GM19043 (cell line): ENCODE results near the gene SMIM29.

Experiments used
- ATAC-seq: cut with Tn5 transposase; IDR thresholded peaks from one replicate; pipeline ENCODE4 v1.9.1; 2021; ENCODE audit warnings: low read depth; ENCODE audit not compliant: unreplicated experiment

SMIM29 gene

GRCh38 chr6:34242252-34243130, 6.3 kb downstream of the SMIM29 start:
- no peak for ATAC-seq

DNA sequence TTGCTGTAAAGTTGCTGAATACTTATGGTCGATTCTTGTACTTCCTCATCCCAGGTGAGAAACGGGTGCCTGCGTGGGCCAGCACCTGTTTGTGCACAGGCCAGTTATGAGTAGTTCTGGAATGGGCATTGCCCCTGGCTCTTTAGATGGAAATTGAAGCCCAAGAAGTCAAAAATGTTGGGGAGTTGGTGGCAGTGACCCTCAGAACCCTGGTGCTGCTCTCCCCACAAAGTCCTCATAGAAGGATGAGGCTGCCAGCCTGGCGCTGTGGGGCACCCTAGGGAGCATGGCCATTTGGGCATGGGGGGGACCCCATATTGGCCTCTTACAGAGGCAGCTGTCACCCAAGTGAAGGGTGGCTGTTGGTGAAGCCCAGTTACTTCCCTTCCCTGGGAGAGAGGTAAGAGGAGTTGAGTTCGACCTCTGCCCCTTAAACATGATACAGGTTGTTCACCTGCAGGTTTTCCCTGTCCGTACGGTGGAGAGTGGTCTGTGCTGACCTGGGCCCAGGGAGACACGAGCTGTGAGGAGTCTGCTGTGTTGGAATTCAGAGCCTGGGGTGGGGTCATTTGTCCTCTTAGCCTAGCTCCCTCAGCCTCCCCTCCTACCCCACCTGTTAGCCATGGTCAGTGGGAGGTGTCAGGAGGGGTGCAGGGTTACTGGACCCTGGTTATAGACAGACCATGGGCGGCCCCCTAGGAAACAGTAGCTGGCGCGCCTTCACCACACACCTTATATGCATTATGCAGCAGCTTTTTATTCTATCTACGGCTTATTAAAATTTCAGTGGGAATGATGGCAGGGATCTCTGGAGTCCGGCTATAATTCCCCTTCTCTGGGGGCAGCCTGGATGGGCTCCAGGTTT, 7.2 kb downstream of the SMIM29 start:
- no peak for ATAC-seq

GRCh38 chr6:34240329-34241248, 8.2 kb downstream of the SMIM29 start:
- no peak for ATAC-seq

GRCh38 chr6:34239893-34240292, 8.9 kb downstream of the SMIM29 start:
- ATAC-seq = no peak

- no peak for ATAC-seq
These were observed 9.3 kb downstream of the SMIM29 start for GRCh38 chr6:34239500-34239825.

- no peak for ATAC-seq
These were observed 10.0 kb downstream of the SMIM29 start for GRCh38 chr6:34238585-34239499.

GRCh38 chr6:34237722-34238584, 10.9 kb downstream of the SMIM29 start:
- ATAC-seq = no peak

GRCh38 chr6:34237316-34237721, 11.5 kb downstream of the SMIM29 start:
- no peak for ATAC-seq

DNA sequence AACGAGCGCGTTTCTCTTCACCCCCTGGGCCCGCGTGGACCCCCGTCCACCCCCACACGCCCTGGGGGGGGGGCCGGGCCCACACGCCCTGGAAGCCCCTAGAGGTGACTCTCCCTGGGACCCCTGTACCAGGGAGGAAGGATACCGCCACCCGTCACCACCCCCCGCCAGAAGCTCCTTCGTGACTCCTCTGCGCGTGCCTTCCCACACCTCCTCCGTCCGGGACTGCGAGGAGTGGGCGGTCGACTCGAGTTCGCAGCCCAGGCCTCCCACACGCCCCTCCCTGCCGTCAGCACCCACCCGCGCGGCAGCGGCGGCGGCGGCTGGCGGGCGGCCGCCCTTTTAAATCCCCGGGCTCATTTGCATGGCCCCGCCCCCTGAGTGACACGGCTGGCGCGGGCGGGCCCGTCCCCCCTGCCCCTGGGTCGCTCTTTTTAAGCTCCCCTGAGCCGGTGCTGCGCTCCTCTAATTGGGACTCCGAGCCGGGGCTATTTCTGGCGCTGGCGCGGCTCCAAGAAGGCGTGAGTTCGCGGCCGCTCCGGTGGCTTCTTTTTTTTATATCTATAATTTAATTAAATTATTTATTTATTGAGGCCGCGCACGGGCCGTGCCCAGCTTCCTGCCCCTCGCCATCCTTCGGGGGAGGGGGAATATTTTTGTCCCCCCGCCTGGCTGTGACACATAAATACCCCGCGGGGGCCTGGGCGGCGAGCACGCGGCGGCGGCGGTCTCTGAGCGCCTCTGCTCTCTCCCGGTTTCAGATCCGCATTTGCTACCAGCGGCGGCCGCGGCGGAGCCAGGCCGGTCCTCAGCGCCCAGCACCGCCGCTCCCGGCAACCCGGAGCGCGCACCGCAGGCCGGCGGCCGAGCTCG, 12.1 kb downstream of the SMIM29 start, which contains the start of gene HMGA1:
TSS of gene HMGA1 (plus strand) at position 431 of the 873 bp plus-strand sequence. CDS start 3,908 bp downstream, outside the sequence.
- peak; percentile 59 for ATAC-seq

DNA sequence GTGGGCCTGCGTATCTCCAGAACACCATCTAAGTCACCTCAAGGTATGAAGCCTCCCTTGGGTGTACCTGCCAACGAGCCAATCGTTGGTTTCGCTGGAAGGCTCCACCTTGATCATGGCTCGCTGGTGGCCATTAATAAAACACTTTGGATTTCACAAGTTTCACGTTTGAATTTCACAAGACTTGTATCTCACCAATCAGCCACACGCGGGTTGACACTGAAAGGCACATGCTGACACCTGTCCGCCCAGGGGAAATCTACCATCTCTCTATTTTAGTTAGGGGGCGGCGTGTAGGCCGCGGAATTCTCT, 12.7 kb downstream of the SMIM29 start:
- no peak for ATAC-seq

DNA sequence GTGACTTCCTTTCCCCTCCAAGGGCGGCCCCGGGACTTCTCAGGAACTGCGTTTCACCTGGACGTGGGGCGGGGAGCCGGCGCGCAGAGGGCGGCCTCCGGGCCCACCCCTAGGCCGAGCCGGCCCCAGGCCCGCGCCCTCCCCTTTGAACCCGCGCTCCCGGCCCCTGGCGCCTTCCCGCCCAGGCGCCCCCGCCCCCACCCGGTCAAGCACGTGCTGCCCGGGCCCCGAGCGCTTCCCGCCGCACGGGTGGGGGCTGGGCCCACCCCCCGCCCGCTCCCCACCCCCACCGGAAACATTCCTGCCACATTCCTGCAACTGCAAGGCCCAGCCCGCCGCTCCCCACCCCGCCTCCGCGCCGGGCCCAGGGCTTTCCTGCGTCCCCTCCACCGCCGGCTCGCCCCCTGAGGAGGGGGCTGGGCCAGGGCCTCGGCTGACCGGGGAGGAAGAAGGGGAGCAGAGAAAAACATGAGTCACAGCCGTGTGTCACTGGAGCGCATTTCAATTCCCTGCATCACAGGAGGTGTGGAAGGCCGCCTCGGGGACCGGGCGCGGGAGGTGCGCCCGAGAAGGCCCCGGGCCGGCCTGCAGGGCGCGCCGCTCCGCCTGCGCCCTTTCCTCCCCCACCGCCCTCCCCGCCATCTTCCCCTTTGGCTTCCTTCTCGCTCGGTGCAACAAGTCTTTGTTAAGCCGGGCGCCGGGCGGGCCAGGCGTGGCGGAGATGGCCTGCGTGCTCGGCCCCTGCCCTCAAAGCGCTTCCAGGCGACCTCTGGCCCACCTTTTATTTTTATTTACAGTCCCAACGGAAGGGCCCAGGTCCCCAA, 13.3 kb downstream of the SMIM29 start:
- no peak for ATAC-seq

- ATAC-seq = no peak
These were observed 14.0 kb downstream of the SMIM29 start for GRCh38 chr6:34234667-34235306.

DNA sequence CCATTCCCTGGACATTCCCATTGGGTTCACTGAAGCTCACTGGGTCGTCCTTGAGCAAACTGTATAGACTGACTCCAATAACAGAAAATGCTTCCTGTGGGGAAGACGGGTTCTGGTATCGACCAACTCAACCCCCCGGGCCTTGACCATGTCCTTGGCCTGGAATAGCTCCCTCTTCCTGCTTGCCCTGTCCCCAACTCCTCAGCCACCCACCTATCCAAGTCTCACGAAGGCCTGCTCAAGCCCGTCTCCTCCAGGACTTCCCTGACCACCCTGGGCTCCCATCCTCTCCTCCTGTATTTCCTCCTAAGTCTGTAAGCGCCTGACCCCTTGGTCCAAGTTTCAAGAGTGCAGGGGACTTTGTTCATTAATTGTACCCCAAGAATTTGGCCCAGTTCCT, 14.9 kb downstream of the SMIM29 start:
- ATAC-seq = no peak

GRCh38 chr6:34232901-34233300, 15.9 kb downstream of the SMIM29 start:
- no peak for ATAC-seq

DNA sequence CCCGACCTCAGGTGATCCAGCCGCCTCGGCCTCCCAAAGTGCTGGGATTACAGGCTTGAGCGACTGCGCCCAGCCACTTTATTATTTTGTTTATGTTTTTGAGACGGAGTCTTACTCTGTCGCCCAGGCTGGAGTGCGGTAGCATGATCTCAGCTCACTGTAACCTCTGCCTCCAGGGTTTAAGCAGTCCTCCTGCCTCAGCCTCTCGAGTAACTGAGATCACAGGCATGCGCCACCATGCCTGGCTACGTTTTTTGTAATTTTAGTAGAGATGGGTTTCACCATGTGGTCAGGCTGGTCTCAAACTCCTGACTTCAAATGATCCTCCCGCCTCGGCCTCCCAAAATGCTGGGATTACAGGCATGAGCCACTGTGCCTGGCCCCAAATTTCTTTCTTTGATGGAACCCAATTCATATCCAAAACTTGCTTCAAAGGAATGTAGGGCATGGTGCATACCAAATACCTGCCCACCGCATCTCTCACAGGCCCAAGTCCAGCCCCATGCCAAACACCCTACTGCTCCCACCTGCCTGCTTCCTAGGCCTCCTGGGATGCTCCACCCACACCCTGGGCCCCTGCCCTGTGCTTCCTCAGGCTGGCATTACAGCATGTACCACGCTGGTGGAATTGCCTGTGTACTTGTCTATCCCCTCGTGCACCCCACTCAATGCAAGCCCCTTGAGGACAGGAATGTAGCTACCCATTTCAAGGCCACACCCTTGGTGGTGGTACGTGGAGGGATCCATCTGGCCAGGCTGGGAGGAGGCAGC, 17.1 kb downstream of the SMIM29 start:
- no peak for ATAC-seq
